A549 (cell line): ENCODE results near the gene NINJ1.

ENCODE experiments used
- BHLHE40 ChIP-seq: IDR thresholded peaks from 2 replicates; pipeline ENCODE4 v1.6.1; 2012; ENCODE audit warnings: low read depth, low read length, inconsistent platforms
- E2F6 ChIP-seq: IDR thresholded peaks from 2 replicates; pipeline ENCODE4 v1.6.1; 2012; ENCODE audit warnings: low read depth, borderline replicate concordance
- EP300 ChIP-seq, 2 experiments: fragments of >200 bp; sonication (Bioruptor Twin); formaldehyde crosslinking; IDR thresholded peaks; 2 replicates in 1 of 2; 3 replicates in 1 of 2; pipeline ENCODE4 v1.6.1; 2016 to 2017
- JUN ChIP-seq, 2 experiments: fragments of >200 bp; sonication (Bioruptor Twin); formaldehyde crosslinking; IDR thresholded peaks; 2 replicates in 1 of 2; 3 replicates in 1 of 2; pipeline ENCODE4 v1.6.1; 2016 to 2017
- KDM1A ChIP-seq: fragments of 200-600 bp; sonication (generic); IDR thresholded peaks from 2 replicates; pipeline ENCODE4 v1.6.1; 2016; ENCODE audit warnings: low read depth, mild to moderate bottlenecking
- MAZ ChIP-seq: fragments of 150-350 bp; IDR thresholded peaks from 2 replicates; pipeline ENCODE4 v1.6.1; 2014; ENCODE audit warnings: antibody characterized with exemption, low read depth, low read length, borderline replicate concordance
- MYC ChIP-seq: IDR thresholded peaks from 2 replicates; pipeline ENCODE4 v1.6.1; 2012; ENCODE audit warnings: mild to moderate bottlenecking, inconsistent platforms, low read length, improper control_type of control experiment, borderline replicate concordance
- POLR2A ChIP-seq: IDR thresholded peaks from 2 replicates; pipeline ENCODE4 v1.6.1; 2012; ENCODE audit warnings: mild to moderate bottlenecking, low read length
- POLR2AphosphoS2 ChIP-seq: conservative IDR thresholded peaks from 2 replicates; pipeline ENCODE4 v1.6.1; 2012; ENCODE audit warnings: low read length, improper control_type of control experiment, inconsistent platforms
- RAD21 ChIP-seq, 2 experiments: fragments of >200 bp in 1 of 2; sonication (Bioruptor Twin) in 1 of 2; formaldehyde crosslinking in 1 of 2; IDR thresholded peaks in 1 of 2; conservative IDR thresholded peaks in 1 of 2; 2 replicates in 1 of 2; 3 replicates in 1 of 2; pipeline ENCODE4 v1.6.1; 2012 to 2018; ENCODE audit warnings: inconsistent platforms in 1 of 2
- RFX5 ChIP-seq: fragments of 450-650 bp; IDR thresholded peaks from 2 replicates; pipeline ENCODE4 v1.7.1; 2014; ENCODE audit warnings: antibody characterized with exemption, mild to moderate bottlenecking, moderate library complexity
- TF ChIP-seq, protein P1 (sequence below): fragments of >200 bp; sonication (Bioruptor Twin); formaldehyde crosslinking; IDR thresholded peaks from 3 replicates; pipeline ENCODE4 v1.5.1; 2016

DNA sequence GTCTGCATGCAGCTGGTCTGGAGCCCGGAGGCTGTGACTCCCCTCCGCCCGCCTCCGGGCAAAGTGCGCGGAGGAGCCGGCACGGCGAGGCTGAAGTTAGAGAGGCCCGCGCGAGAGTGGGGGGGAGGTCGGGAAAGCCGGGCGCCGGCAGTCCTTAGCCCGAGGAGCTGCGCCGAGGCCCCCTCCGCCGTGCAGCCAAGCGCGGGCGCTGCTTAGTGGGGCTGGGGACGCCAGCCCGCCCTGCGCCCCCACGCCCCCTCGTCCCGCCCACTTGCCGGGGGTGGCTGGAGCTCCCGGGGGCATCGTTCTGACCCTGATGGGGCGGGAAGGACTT lies 403 bp downstream of the NINJ1 start:
- TF ChIP-seq KDM1A (no peak), RFX5 (no peak), MAZ (no peak), POLR2AphosphoS2 (no peak), E2F6 (no peak; the same call in 1 of the 2 replicates), EP300 (IDR thresholded peaks at IDR 0.05) (no peak), RAD21 (conservative IDR thresholded peaks at IDR 0.05 in 1 of 2, IDR thresholded peaks at IDR 0.05 in 1 of 2) (no peak), BHLHE40 (no peak), MYC (no peak), POLR2A (no peak), JUN (IDR thresholded peaks at IDR 0.05) (no peak; a peak in 1 of 5 replicates)
- TF ChIP-seq, protein P1, sequence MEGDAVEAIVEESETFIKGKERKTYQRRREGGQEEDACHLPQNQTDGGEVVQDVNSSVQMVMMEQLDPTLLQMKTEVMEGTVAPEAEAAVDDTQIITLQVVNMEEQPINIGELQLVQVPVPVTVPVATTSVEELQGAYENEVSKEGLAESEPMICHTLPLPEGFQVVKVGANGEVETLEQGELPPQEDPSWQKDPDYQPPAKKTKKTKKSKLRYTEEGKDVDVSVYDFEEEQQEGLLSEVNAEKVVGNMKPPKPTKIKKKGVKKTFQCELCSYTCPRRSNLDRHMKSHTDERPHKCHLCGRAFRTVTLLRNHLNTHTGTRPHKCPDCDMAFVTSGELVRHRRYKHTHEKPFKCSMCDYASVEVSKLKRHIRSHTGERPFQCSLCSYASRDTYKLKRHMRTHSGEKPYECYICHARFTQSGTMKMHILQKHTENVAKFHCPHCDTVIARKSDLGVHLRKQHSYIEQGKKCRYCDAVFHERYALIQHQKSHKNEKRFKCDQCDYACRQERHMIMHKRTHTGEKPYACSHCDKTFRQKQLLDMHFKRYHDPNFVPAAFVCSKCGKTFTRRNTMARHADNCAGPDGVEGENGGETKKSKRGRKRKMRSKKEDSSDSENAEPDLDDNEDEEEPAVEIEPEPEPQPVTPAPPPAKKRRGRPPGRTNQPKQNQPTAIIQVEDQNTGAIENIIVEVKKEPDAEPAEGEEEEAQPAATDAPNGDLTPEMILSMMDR, result no peak
